HEK293 (cell line): ENCODE measurements around the gene DLGAP3.

Experiments used
- HIC1 ChIP-seq: fragments of 450-650 bp; formaldehyde crosslinking; IDR thresholded peaks from 2 replicates; pipeline ENCODE4 v1.5.1; 2016; ENCODE audit warnings: missing biosample characterization, missing genetic modification characterization
- KLF16 ChIP-seq: fragments of 450-650 bp; formaldehyde crosslinking; IDR thresholded peaks from 2 replicates; pipeline ENCODE4 v1.5.1; 2017; ENCODE audit warnings: missing biosample characterization, missing genetic modification characterization
- KLF9 ChIP-seq: fragments of 450-650 bp; formaldehyde crosslinking; IDR thresholded peaks from 2 replicates; pipeline ENCODE4 v1.5.1; 2016; ENCODE audit warnings: missing biosample characterization, missing genetic modification characterization, low read depth
- PRDM4 ChIP-seq: fragments of 450-650 bp; formaldehyde crosslinking; IDR thresholded peaks from 2 replicates; pipeline ENCODE4 v1.5.1; 2017; ENCODE audit warnings: missing biosample characterization, missing genetic modification characterization
- SP7 ChIP-seq: fragments of 450-650 bp; formaldehyde crosslinking; IDR thresholded peaks from 2 replicates; pipeline ENCODE4 v1.5.1; 2016; ENCODE audit warnings: missing biosample characterization, missing genetic modification characterization
- TCF7L2 ChIP-seq: IDR thresholded peaks from 2 replicates; pipeline ENCODE4 v1.6.1; 2011; ENCODE audit warnings: low read depth, mild to moderate bottlenecking, inconsistent platforms, low read length, moderate library complexity, borderline replicate concordance
- ZBTB10 ChIP-seq: fragments of 450-650 bp; formaldehyde crosslinking; IDR thresholded peaks from 2 replicates; pipeline ENCODE4 v1.5.1; 2016; ENCODE audit warnings: missing biosample characterization, missing genetic modification characterization
- ZBTB11 ChIP-seq: fragments of 450-650 bp; formaldehyde crosslinking; conservative IDR thresholded peaks from 2 replicates; pipeline ENCODE4 v1.5.1; 2016; ENCODE audit warnings: low read depth, missing biosample characterization, missing genetic modification characterization
- ZBTB17 ChIP-seq: fragments of 450-650 bp; formaldehyde crosslinking; IDR thresholded peaks from 2 replicates; pipeline ENCODE4 v1.5.1; 2016; ENCODE audit warnings: missing biosample characterization, missing genetic modification characterization
- ZBTB20 ChIP-seq: fragments of 450-650 bp; formaldehyde crosslinking; IDR thresholded peaks from 2 replicates; pipeline ENCODE4 v1.5.1; 2016; ENCODE audit warnings: missing biosample characterization, missing genetic modification characterization
- ZFP37 ChIP-seq: fragments of 450-650 bp; formaldehyde crosslinking; IDR thresholded peaks from 2 replicates; pipeline ENCODE4 v1.5.1; 2016; ENCODE audit warnings: missing biosample characterization, missing genetic modification characterization
- ZFP69B ChIP-seq: fragments of 450-650 bp; formaldehyde crosslinking; IDR thresholded peaks from 2 replicates; pipeline ENCODE4 v1.5.1; 2016; ENCODE audit warnings: missing biosample characterization, missing genetic modification characterization
- ZIC2 ChIP-seq: fragments of 450-650 bp; formaldehyde crosslinking; IDR thresholded peaks from 2 replicates; pipeline ENCODE4 v1.5.1; 2016; ENCODE audit warnings: missing biosample characterization, missing genetic modification characterization
- ZNF366 ChIP-seq: fragments of 450-650 bp; formaldehyde crosslinking; conservative IDR thresholded peaks from 2 replicates; pipeline ENCODE4 v1.5.1; 2016; ENCODE audit warnings: missing biosample characterization, missing genetic modification characterization
- ZNF449 ChIP-seq: fragments of 450-650 bp; formaldehyde crosslinking; IDR thresholded peaks from 2 replicates; pipeline ENCODE4 v1.5.1; 2017; ENCODE audit warnings: missing biosample characterization, mild to moderate bottlenecking, missing genetic modification characterization, moderate library complexity
- ZNF518A ChIP-seq: fragments of 450-650 bp; formaldehyde crosslinking; conservative IDR thresholded peaks from 2 replicates; pipeline ENCODE4 v1.5.1; 2016; ENCODE audit warnings: low read depth, missing biosample characterization, missing genetic modification characterization
- ZNF561 ChIP-seq: fragments of 450-650 bp; IDR thresholded peaks from 2 replicates; pipeline ENCODE4 v1.5.1; 2018; ENCODE audit warnings: missing biosample characterization, missing genetic modification characterization, borderline replicate concordance
- ZNF654 ChIP-seq: fragments of 450-650 bp; formaldehyde crosslinking; IDR thresholded peaks from 2 replicates; pipeline ENCODE4 v1.5.1; 2016; ENCODE audit warnings: low read depth, missing biosample characterization, missing genetic modification characterization
- ZNF785 ChIP-seq: fragments of 450-650 bp; formaldehyde crosslinking; IDR thresholded peaks from 2 replicates; pipeline ENCODE4 v1.5.1; 2016; ENCODE audit warnings: missing biosample characterization, missing genetic modification characterization

Gene DLGAP3

GRCh38 chr1:34859446-34860200, 69.8 kb downstream of the DLGAP3 start, which contains the start of gene SMIM12 (continued):
- TF ChIP-seq ZNF518A (peak; percentile 95), ZIC2 (tag by site-specific recombination) (peak; percentile 41), KLF16 (0 out of 2 replicates have a peak, but pooled peaks have one; percentile 42), ZNF561 (tag by site-specific recombination) (peak; percentile 91; the same call in 1 of the 2 replicates), ZNF654 (tag by site-specific recombination) (no peak), ZBTB11 (peak; percentile 80), ZNF785 (tag by site-specific recombination) (0 out of 2 replicates have a peak, but pooled peaks have one; percentile 32), PRDM4 (0 out of 2 replicates have a peak, but pooled peaks have one; percentile 22), ZNF449 (peak; percentile 58; the same call in 1 of the 2 replicates), ZNF366 (tag by site-specific recombination) (peak; percentile 77), KLF9 (tag by site-specific recombination) (0 out of 2 replicates have a peak, but pooled peaks have one; percentile 32), ZFP37 (tag by site-specific recombination) (peak; percentile 81), ZBTB10 (tag by site-specific recombination) (0 out of 2 replicates have a peak, but pooled peaks have one; percentile 24), ZBTB17 (tag by site-specific recombination) (peak; percentile 66), HIC1 (tag by site-specific recombination) (peak; percentile 84), ZFP69B (tag by site-specific recombination) (peak; percentile 94), TCF7L2 (no peak), ZBTB20 (tag by site-specific recombination) (peak; percentile 44; the same call in 1 of the 2 replicates), SP7 (tag by site-specific recombination) (peak; percentile 74; the same call in 1 of the 2 replicates)
